Measurements from ENCODE around the gene ARL4A.
"Not testable (repeated sequence)": the region's sequence is repeated elsewhere in the genome, so short reads cannot be mapped to it uniquely, and the experiment has no call there.

Gene ARL4A

DNA sequence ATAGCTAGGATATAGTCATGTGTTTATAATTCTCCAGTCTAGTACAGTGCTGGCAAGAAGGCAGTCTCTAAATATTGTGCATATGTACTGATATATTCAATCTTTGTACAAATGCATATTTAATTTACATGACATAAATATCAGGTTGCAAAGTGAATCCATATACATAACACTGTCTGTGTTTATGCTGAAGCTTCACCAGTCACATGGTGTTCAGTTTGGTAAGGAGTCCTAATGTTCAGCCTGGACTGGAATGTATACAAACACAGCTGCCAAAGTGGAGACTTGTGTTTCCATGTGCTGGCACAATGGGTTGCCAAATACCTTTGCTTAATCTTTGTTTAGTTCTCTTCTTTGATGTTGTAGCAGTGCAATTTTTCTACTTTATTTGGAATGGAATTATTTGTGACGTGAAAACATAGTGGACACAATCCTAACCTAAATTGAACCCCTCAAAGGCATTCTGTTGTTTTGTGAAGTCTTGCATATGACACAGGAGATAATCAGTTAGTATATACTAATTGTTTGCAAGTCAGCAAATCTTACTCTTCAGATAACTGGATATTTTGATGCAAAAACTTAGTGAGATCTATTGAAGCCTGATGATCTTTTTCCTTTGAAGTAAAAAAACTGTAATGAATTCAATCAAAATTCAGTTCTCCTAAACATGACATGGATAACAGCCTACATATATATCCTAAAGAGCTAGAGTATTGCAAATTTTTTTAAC, 17.3 kb upstream of the ARL4A start:
- no peak for DNase-seq (ENCODE audit: low read depth in 2 of 2)

DNA sequence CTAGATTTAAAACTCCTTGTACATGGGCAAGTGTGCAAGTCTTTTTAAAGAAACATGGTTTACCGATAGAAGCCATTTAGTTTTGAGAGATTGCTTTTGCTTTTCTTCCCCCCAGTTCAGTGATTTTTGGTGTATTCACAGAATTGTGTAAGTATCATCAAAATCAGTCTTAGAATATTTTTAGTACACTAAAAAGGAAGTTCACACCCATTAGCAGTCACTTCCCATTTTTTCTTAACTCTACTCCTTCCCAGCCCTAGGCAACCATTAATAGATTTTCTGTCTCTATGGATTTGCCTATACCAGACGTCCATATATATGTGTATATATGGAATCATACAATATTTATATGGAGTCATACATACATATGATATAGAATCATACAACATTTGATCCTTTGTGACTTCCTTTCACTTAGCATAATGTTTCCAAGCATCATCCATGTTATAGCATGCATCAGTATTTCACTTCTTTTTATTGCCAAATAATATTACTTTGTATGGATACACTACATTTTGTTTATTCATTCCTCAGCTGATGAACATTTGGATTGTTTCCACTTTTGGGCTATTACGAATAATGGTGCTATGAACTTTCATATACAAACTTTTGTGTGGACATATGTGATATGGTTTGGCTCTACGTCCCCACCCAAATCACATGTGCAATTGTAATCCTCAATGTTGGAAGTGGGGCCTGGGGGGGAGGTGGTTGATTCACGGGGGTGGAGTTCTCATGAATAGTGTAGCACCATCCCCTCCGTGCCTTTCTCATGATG, 16.5 kb upstream of the ARL4A start:
- no peak for DNase-seq (ENCODE audit: low read depth in 2 of 2)

DNA sequence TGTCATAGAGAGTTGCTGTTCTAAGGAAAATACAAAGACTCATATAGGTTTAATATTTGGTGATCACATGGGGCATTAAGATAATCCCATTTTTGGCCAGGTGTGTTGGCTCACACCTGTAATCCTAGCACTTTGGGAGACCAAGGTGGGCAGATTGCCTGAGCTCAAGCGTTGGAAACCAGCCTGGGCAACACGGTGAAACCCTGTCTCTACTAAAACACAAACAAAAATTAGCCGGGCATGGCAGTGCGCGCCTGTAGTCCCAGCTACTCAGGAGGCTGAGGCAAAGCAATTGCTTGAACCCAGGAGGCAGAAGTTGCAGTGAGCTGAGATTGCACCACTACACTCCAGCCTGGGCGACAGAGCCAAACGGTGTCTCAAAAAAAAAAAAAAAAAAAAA, 14.0 kb upstream of the ARL4A start:
- DNase-seq (ENCODE audit: low read depth in 2 of 2) = not testable (repeated sequence)

DNA sequence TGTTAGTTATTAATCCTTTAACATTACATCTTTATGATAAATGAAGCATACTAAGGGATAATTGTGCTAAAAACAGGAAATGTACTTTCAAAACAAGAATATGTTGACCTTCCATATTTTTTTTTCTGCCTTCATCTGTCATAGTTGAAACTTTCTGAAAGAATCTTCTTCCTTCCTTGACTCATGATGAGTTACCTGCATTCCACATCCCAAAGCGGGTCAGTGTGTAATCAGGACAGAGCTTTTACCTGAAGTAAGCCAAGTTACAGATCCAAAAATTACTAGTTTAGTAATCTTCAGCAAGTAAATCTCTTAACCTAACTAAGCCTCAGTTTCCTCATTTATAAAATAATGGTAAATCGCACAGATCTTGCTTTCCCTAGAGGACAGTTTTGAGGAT, 13.4 kb upstream of the ARL4A start:
- no peak for DNase-seq (ENCODE audit: low read depth in 2 of 2)

DNA sequence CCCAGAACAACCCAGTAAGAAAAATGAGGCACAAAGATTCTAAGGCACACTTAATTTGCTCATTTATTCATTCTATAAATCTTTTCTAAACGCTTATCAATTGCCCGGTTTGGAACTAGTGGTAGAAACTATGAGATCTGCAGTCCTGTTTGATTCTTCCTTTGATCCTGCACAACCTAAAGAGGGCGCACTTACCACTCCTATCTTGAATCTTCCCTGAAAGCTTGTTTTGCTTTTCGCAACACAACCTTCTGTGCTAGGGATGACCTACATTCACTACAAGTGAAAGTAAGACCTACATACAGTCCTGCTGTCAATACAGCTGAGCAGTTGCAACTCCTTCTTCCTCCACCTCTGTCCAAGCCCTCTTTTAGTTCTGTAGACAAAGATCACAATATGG, 12.6 kb upstream of the ARL4A start:
- DNase-seq (ENCODE audit: low read depth in 2 of 2) = no peak

DNA sequence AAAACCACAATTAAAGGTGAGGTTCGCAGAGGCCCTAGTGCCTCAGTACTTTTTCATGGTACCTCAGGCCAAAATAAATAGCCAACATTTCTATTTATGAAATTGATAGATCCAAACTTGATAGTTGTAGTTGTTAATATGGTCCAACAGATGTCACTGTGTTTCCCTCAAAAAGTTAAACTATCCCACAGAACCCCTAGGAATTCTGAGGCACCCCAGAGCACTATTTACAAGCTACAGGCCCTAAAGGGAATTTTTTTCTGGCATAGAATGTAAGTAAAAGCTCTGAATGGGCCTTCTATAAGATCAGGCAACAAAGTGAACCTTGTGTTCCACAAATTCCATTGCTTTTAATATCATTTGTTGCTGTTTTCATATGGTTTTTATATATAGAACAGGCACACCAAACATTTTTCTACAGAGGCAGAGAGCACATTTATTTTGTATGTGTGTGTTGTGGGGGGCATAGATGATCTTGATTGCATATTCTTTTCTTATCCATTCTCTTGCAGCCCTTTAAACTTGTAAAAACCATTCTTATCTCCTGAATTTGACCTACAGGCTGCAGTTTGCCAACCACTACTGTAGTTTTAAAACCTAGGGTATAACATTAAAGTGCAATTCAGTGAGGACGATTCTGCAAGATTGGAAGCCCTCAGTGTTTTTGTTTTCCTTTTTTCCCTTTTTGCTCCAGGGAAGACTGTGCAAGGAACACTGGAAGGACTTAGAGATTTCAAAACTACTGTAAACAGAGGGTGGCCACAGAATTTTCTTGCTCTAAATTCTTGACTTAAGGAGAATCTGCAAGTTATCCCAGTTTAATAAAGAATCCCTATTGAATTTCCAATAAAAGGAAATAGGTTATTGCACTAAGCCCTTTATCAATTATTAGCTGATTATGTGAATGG, 3.5 kb upstream of the ARL4A start:
- DNase-seq (ENCODE audit: low read depth in 2 of 2) = no peak

DNA sequence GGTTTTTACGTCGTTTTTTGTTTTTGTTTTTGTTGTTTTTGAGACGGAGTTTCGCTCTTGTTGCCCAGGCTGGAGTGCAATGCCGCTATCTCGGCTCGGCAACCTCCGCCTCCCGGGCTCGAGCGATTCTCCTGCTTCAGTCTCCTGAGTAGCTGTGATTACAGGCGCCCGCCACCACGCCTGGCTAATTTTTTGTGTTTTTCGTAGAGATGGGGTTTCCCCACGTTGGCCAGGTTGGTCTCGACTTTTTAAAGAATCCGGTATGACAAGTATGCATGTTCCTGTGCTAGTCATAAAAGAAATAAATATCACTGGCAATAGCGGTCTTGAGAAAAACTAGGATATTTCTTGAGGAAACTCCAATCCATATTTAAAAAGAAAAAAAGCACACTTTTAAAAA, 2.7 kb upstream of the ARL4A start:
- no peak for DNase-seq (ENCODE audit: low read depth in 2 of 2)

DNA sequence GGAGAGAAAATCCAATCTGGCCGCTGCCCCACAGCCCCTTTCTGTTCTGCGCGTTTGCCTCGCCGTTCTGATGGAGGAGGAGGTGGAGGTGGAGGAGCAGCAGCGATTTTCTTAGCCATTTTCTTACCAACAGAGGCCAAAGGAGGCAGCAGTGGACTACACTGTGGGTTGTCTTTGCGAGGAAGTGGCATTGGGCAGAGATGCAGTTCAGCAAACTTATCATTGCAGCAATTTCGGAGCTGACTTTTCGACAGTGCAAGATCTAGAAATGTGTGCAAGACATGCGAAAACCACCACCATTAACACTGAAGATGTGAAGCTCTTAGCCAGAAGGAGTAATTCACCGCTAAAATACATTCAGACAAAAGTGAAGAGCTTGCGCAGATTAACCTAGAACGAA, 1.9 kb upstream of the ARL4A start:
- DNase-seq (ENCODE audit: low read depth in 2 of 2) = no peak

DNA sequence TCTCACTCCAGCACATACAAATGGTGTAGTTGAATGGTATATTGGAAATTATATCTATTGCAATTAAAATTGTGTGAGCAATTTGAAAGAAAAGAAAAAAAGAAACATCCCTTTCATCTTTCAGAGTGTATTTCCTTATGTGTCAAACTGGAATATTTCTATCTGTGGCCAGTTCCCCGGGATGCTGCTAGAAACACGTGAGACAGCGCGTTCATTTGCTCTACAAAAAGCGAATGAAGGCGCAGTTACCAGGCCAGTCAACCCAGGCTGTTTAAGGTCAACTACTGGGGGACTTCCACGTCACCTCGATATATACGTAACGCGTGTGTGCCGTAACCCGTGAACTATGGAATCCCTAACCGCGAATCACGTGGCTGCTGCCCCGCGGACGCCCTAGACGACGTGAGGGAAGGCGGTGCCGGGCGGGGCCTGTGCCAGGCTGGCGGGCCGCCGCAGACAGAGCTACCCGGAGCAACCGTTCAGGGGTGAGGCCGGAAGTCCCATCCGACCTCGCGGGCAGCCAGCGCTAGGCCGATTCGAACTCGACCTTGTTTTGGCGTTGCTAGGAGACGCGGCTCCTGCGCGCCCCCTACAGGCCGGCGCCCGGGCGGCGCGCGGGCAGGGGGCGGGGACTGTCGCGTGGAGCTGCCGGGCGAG, 1.1 kb upstream of the ARL4A start:
- DNase-seq (ENCODE audit: low read depth in 2 of 2) = peak; percentile 84 to 88

DNA sequence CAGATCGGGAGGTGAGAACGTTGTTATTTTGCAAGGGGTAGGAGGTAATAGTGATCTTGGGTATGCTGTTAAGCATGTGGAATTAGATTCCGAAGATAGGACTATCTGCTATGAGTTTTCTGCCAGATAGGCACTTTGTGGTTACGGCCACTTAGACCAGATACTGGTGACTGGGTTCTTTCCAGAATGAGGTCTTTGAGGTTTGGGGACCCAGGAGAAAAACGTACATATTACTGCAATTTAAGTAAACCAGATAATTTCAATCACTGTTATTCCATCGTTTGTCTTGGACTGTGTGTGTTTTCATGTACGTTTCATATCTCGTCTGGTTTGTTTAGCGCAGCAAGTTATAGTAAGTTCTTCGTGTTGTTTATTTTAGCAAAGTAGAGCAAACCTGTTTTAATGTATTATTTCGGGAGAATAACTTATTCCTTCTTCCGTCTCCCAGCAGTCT, 312 bp downstream of the ARL4A start:
- DNase-seq (ENCODE audit: low read depth in 2 of 2) = no peak

DNA sequence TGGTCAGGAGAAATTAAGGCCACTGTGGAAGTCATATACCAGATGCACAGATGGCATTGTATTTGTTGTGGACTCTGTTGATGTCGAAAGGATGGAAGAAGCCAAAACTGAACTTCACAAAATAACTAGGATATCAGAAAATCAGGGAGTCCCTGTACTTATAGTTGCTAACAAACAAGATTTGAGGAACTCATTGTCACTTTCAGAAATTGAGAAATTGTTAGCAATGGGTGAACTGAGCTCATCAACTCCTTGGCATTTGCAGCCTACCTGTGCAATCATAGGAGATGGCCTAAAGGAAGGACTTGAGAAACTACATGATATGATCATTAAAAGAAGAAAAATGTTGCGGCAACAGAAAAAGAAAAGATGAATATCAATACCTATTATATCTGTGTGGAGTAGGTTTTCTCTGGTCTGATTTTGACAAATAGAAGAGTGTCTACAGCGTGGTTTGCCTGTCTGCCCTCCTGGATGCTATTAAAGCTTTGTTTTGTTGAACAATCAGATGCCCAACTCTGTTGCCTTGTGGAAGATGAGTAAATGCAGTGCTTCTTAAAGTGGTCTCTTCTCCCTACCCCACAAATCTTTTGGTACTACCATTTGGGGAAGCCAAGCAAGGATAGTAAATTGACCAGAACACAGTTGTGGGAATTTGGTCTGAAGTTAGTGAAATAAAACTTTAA, 1.2 kb downstream of the ARL4A start:
- not testable (repeated sequence) for DNase-seq (ENCODE audit: low read depth in 2 of 2)

DNA sequence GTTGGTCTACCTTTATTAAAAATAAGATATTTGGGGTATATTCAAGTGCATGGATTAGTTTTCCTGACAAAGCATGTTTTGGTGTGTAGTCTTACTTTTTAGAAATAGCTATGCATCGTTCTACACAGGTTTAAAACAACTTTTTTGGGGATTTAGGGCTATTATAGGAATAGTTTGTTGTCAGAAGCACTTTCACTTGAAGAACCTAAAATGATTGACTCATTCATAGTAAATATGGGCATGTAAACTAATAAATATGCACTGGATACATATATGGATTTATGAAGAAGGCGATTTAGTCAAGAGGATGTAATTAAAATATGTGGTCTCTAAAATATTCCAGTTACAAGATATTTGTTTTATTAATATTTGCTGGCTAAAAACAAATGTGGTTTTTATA, 2.0 kb downstream of the ARL4A start:
- no peak for DNase-seq (ENCODE audit: low read depth in 2 of 2)

DNA sequence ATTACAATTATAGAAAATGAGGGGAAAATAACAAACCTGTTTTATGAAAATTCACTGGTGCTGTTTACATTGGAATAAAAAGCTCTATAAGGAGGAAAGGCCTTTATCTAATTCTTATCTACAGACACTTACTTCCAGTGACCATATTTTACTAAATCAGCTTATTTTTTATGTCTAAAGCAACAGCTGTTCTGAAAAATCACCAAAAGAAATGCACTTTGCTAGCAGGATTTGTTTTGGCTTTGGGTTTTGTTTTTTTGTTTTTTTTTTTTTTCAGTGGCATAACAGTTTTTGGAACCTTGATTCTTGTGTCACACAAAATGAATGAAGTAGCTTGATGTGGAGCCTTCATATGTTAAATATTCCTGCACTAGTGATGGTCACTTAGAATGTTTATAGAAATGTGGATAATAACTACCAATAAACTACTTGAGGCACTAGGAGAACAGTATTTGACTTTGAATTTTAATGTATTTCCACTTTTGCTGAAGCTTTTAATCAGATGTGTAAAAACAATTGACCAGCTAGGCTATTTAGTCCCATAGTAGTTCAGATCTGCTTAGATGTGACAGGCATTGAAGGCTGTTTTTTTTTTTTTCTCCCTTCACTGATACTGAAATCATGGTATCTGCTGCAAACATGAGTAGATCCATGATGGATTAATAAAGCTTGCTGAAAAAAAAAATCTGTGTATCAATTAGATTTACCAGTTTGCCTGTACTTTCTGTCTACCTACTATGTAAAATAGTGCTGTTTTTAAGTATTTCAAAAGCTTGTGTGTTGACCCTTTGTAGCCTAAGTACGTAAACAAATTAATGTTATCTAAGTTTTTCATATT, 2.8 kb downstream of the ARL4A start:
- DNase-seq (ENCODE audit: low read depth in 2 of 2) = no peak

DNA sequence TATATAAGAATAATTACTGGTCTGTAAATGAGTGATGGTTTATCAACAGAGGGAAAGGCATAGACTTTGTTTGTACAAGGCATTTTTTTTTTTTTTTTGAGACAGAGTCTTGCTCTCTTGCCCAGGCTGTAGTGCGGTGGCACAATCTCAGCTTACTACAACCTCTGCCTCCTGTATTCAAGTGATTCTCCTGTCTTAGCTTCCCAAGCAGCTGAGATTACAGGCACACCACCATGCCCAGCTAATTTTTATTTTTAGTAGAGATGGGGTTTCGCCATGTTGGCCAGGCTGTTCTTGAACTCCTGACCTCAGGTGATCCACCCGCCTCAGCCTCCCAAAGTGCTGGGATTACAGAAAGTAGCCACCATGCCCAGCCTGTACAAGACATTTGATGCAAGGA, 4.0 kb downstream of the ARL4A start:
- DNase-seq (ENCODE audit: low read depth in 2 of 2) = not testable (repeated sequence)

DNA sequence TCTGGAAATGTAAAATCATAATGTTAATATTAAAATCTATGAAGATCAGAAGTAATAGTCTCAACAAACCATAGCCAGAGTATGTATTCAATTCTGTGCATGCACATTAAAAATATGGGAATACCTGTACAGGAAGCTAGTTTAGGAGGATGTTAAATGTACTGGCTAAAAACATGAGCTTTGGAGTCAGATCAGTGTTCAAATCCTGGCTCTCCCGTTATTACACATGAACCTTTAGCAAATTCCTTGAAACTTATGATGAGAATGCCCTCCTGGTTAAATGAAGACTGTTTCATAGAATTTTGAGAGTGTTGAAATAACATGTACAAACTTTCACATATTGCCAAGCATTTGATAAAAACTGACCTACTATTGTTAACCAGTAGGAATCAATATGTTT, 4.6 kb downstream of the ARL4A start:
- no peak for DNase-seq (ENCODE audit: low read depth in 2 of 2)

DNA sequence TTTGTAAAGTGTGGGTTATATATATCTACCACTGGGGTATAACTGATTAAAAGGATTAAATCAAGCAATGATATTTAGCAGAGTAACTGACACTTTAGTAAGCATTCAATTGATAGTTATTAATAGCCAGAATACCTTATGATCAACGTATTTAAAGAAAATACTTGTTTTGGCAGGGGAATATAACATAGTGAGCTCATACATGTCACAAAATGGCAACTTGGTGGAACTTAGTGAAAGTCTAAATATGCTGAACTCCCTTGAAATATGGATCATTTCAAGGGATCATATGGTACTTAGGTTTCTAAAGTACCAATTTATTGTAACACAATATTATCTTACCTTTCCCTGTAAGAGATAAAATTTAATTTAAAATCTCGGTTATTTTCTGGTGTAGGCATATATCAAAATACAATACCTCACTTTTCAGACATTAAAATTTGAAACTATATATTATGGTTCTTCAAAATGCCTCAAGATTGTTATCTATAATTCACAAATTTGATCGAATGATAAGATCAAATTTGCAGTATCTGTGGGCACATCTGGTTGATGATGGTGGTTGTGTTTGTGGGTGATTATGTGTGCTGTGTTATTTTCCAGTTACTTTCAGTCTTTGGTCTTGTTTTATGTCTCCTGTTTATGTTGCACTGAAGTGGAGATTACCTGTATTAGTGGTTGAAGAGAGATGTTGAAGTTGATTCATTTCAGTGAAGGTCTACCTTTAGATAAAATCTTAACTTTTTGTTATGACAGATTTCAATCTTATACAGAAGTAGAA, 5.2 kb downstream of the ARL4A start:
- DNase-seq (ENCODE audit: low read depth in 2 of 2) = no peak

DNA sequence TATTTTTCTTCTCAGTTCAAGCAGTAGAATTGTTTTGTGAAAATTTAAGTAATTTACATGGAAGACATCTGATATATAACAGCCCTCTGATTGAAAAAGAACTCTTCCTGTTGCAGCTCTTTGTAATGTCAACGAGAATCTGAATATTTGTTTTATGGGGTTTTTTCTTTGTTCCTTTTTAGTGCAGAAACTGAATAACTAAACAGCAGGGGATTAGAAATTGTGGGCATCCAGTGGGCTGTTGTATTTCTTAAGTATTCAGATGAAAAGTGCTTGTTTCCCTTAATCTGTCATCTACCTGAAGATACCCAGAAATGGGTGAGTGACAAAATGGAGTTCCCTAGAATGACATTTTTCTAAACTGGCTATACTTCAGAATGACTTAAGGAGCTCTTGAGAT, 7.4 kb downstream of the ARL4A start:
- no peak for DNase-seq (ENCODE audit: low read depth in 2 of 2)

DNA sequence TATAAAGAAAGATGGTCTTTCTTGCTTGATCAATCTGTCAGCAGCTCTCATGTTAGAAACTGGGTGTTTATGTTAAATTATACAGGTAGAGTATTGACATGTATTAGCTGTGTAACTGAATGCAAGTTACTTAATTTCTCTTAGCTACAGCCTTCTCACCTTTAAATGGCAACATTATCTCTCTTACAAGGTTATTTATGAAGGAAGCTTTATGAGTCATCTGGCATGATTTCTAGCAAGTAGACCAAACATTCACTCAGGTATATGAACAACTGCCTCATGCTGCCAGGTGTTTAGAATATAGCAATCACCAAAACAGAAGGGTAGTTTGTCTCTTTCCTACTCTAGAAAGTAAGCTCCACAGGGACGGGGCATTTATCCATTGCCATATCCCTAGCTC, 8.5 kb downstream of the ARL4A start:
- DNase-seq (ENCODE audit: low read depth in 2 of 2) = no peak

DNA sequence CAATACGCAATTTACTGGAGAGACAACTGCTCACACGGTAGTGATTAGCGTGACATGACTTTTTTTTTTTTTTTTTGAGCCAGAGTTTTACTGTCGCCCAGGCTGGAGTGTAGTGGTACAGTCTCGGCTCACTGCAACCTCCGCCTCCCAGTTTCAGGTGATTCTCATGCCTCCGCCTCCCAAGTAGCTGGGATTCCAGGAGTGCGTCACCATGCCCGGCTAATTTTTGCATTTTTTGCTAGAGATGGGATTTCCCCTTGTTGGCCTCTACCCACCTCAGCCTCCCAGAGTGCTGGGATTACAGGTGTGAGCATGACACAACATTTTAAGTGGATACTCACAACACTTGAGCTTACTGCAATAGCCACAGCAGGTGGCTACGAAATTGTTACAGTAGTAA, 11.9 kb downstream of the ARL4A start:
- DNase-seq (ENCODE audit: low read depth in 2 of 2) = no peak

DNA sequence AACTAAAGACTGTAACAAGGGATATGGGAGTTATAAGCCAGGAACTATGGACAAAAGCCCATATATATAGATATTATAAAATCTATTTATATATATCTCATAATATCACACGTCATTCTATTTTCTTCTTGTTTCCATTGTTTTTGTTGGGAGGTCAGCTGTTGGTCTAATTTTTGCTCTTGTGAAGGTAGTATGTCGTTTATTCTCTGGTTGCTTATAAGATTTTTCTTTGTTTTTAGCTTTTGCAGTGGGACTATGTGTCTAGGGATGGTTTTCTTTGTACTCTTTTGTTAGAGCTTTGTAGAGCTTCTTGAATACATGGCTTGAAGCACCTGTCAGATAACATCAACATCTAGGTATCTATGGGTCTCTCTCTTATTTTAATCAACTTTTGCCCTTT, 14.0 kb downstream of the ARL4A start:
- no peak for DNase-seq (ENCODE audit: low read depth in 2 of 2)

Measured in activated CD4-positive, alpha-beta T cell treated with anti-CD3 and anti-CD28 coated beads for 24 hours (primary cell).